ENCODE results near the gene PPP1CA. TPM values are rescaled to one million over a fixed set of nuclear protein-coding genes. Genes with fewer than 3 reads are reported as not detected.

Gene PPP1CA
- total RNA-seq, 5 donors from 2014 or later (not counting 1 experiment from before 2014, with no cell fraction given) = 118 to 198 (median 186) TPM

DNA sequence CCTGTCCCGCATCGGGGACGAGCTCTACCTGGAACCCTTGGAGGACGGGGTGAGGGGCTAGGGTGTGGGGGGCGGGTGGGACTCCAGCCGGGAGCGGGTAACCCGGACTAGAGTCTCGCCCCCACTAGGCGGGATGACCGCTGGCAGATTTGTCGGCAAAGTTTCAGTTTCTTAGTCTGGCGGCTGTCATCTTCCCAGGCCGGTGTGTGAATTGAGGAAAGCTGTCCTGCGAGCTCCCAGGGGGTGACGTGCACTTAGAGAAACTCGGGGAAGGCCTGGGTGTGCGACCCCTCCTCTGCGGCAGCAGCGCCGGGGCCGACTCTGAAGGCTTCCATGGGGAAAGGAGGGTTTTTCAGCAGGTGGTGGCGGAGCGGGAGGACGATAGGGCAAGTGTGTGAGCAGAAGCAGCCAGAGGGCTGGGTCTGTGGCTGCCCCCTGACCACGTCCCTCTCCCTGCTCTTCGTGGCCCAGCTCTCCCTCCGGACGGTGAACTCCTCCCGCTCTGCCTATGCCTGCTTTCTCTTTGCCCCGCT is 9.4 kb downstream of the PPP1CA start:
- POLR2A ChIA-PET = interaction anchor here in 1 of 2 donors (1.1 kb wide), 1 partner anchor 114 kb away, joined by 3 read pairs; no protein-coding TSS in a partner anchor
- no peaks in the 10 kb centered on the region for H3K27me3 ChIP-seq (replicated peaks in 1 of 2; ENCODE audit: control insufficient read depth in 2 of 2, extremely low read depth in 1 of 2, insufficient read depth in 2 of 2, low read length in 1 of 2)
- 14% methylated on average over 25 of the region's 31 CpGs for WGBS (ENCODE audit: insufficient coverage)
- no peaks in the 10 kb centered on the region for H3K9me3 Mint-ChIP-seq
- peaks cover 46 to 49% (median 49%) of the 10 kb centered on the region in 3 donors for H3K4me1 Mint-ChIP-seq
- peaks cover 11 to 56% of the 10 kb centered on the region in 2 experiments for H3K4me1 ChIP-seq (ENCODE audit: control insufficient read depth in 1 of 2, extremely low read depth in 1 of 2, insufficient read depth in 2 of 2, low read length in 2 of 2)
- peak overlapping the region; percentile 80 to 81 for H3K27ac Mint-ChIP-seq
- H3K27ac ChIP-seq (ENCODE audit: low read length) = no peak overlapping the region
- no peaks in the 10 kb centered on the region for H3K27me3 Mint-ChIP-seq
- DNase-seq (peak in 1 of 35 experiments; percentile 27), ATAC-seq (replicated peaks in 1 of 4) (no peak)
- H3K36me3 ChIP-seq (ENCODE audit: control insufficient read depth in 2 of 2, extremely low read depth in 1 of 2, insufficient read depth in 1 of 2, low read length in 1 of 2) = peaks cover 6 to 10% of the 10 kb centered on the region in 2 donors
- H3K36me3 Mint-ChIP-seq = peaks cover 8% of the 10 kb centered on the region
- CTCF ChIA-PET = interaction anchor here (0.9 to 1.6 kb wide), 2 partner anchors 10 to 41 kb away, joined by 5 to 9 read pairs; partner anchors contain the start of gene PPP1CA (in 1 of the 2)
- H3K9me3 ChIP-seq = no peaks in the 10 kb centered on the region
- H3K4me3 ChIP-seq (ENCODE audit: control insufficient read depth in 1 of 2, extremely low read depth in 1 of 2, low read length in 1 of 2) = peak overlapping the region; percentile 62 to 89
- peak overlapping the region; percentile 85 to 87 (median 85) for H3K4me3 Mint-ChIP-seq

DNA sequence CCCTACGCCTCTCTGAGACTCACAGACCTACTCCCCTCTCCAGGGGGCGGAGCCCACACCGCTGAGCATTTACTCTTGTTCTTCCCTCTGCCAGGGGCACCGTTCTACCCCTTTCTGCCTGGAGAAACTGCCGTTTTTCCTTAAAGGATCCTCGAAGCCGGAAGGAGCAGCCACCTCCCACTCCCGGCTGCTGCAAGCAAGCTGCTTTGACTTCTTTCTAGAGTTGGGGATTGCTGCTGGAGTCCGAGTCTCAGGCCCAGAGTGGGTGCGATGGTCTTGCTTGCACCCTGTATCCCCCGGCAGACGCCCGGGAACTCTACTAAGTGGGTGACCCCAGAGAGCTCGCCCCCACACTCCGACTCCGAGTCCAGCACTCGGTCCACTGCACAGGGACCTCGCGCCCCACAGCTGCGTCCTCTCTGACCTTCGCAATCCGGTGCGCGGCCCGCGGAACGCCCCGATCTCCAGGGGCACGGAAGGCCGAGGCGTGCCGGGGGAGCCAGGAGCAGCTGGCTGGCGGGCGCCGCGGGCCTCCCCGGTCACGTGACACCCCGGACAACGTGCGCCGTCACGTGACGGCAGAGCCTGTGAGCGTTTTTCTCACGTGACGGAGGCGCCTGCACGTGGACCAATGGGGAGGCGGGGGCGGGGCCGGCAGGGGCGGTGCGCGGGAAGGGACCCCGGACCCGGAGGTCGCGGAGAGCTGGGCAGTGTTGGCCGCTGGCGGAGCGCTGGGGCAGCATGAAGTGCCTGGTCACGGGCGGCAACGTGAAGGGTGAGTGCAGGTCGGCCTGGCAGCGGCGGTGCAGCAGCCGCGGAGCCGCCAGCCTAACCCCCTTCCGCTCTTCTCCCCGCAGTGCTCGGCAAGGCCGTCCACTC is 10.1 kb downstream of the PPP1CA start, which contains the start of gene RAD9A:
Gene RAD9A, plus strand, starts transcription at position 683 of the 879 bp plus-strand sequence. Its CDS starts 59 bp downstream, at position 742.
- peak; percentile 82 to 88 (median 83) for ATAC-seq (replicated peaks in 1 of 4)
- CTCF ChIA-PET = interaction anchor here (0.5 to 1.6 kb wide), 5 partner anchors 10 to 119 kb away, joined by 3 to 9 read pairs (median 5); partner anchors contain the start of genes POLD4 (in 1 of the 2) and PPP1CA (in 1 of the 2)
- peak within 1 kb of the TSS; percentile 67 for H3K27ac ChIP-seq (ENCODE audit: low read length)
- no peaks in the 10 kb centered on the region for H3K27me3 ChIP-seq (replicated peaks in 1 of 2; ENCODE audit: control insufficient read depth in 2 of 2, extremely low read depth in 1 of 2, insufficient read depth in 2 of 2, low read length in 1 of 2)
- peak; percentile 81 to 96 (median 89) for DNase-seq
- Mint-ChIP-seq H3K36me3 (peaks cover 3% of the 10 kb centered on the region), H3K9me3 (no peaks in the 10 kb centered on the region), H3K4me1 (peaks cover 40 to 44% (median 41%) of the 10 kb centered on the region in 3 donors), H3K4me3 (peak within 1 kb of the TSS; percentile 85 to 87 (median 85)), H3K27me3 (no peaks in the 10 kb centered on the region), H3K27ac (peak within 1 kb of the TSS; percentile 80 to 81)
- POLR2A ChIA-PET = interaction anchor here (0.6 to 1.1 kb wide), 2 partner anchors 11 to 114 kb away, joined by 3 to 10 read pairs; no protein-coding TSS in a partner anchor
- peaks cover 7 to 49% of the 10 kb centered on the region in 2 experiments for H3K4me1 ChIP-seq (ENCODE audit: control insufficient read depth in 1 of 2, extremely low read depth in 1 of 2, insufficient read depth in 2 of 2, low read length in 2 of 2)
- peak within 1 kb of the TSS; percentile 62 to 89 for H3K4me3 ChIP-seq (ENCODE audit: control insufficient read depth in 1 of 2, extremely low read depth in 1 of 2, low read length in 1 of 2)
- under 1% methylated on average over 66 of the region's 75 CpGs for WGBS (ENCODE audit: insufficient coverage)
- no peaks in the 10 kb centered on the region for H3K9me3 ChIP-seq
- H3K36me3 ChIP-seq (ENCODE audit: control insufficient read depth in 2 of 2, extremely low read depth in 1 of 2, insufficient read depth in 1 of 2, low read length in 1 of 2) = peaks cover 6 to 9% of the 10 kb centered on the region in 2 donors

DNA sequence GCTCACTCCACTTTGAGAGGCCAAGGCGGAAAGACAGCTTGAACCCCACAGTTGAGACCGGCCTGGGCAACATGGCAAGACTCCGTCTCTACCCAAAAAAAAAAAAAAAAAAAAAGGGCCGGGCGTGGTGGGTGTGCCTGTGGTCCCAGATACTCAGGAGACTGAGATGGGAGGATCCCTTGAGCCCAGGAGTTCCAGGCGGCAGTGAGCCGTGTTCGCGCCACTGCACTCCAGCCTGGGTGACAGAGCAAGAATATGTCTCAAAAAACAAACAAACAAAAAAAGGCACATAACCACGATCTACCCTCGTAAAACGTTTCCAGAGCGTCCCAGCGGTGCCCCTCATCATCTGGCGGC is 10.7 kb downstream of the PPP1CA start:
- Histone ChIP-seq H3K4me1 (ENCODE audit: control insufficient read depth in 1 of 2, extremely low read depth in 1 of 2, insufficient read depth in 2 of 2, low read length in 2 of 2) (peaks cover 7 to 43% of the 10 kb centered on the region in 2 experiments), H3K4me3 (ENCODE audit: control insufficient read depth in 1 of 2, extremely low read depth in 1 of 2, low read length in 1 of 2) (peak overlapping the region; percentile 62 to 89), H3K36me3 (ENCODE audit: control insufficient read depth in 2 of 2, extremely low read depth in 1 of 2, insufficient read depth in 1 of 2, low read length in 1 of 2) (peaks cover 4 to 6% of the 10 kb centered on the region in 2 donors), H3K27ac (ENCODE audit: low read length) (peak overlapping the region; percentile 67), H3K9me3 (no peaks in the 10 kb centered on the region), H3K27me3 (replicated peaks in 1 of 2; ENCODE audit: control insufficient read depth in 2 of 2, extremely low read depth in 1 of 2, insufficient read depth in 2 of 2, low read length in 1 of 2) (no peaks in the 10 kb centered on the region)
- H3K4me3 Mint-ChIP-seq = peak overlapping the region; percentile 85 to 87 (median 85)
- 9% methylated on average over 8 of the region's 15 CpGs for WGBS (ENCODE audit: insufficient coverage)
- H3K27me3 Mint-ChIP-seq = no peaks in the 10 kb centered on the region
- ATAC-seq (replicated peaks in 1 of 4) = no peak
- no peak for DNase-seq
- H3K4me1 Mint-ChIP-seq = peaks cover 36 to 39% (median 36%) of the 10 kb centered on the region in 3 donors
- POLR2A ChIA-PET = no interaction called here
- CTCF ChIA-PET = interaction anchor here (0.5 to 1.6 kb wide), 5 partner anchors 11 to 263 kb away, joined by 3 to 9 read pairs (median 6); partner anchors contain the start of genes POLD4 (in 1 of the 2) and PPP1CA (in 1 of the 2)
- peak overlapping the region; percentile 77 to 80 for H3K27ac Mint-ChIP-seq
- peaks cover 3% of the 10 kb centered on the region for H3K36me3 Mint-ChIP-seq
- H3K9me3 Mint-ChIP-seq = no peaks in the 10 kb centered on the region

DNA sequence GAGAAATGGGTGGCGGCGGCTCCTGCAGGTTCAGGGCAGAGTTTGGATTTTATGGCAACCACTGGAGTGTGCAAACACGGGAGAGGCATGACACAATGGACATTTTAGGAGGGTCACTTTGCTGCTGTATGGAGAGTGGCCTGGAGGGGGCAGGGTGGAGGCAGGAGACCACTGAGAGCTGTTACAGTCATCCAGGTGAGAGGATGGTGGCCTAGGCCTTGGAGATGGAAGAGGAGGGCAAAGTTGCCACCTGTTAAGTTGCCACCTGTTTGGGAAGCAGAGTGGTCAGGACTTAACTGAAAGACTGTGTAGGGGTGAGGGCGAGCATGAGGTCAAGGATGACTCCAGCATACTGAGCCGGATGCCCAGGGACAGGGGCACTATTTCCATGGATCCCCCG is 12.2 kb downstream of the PPP1CA start:
- Mint-ChIP-seq H3K9me3 (no peaks in the 10 kb centered on the region), H3K36me3 (peaks cover 3% of the 10 kb centered on the region), H3K27me3 (peaks cover 0 to 6% of the 10 kb centered on the region in 2 donors), H3K4me1 (peaks cover 36 to 39% (median 36%) of the 10 kb centered on the region in 3 donors), H3K27ac (peak overlapping the region; percentile 48 to 62), H3K4me3 (peak overlapping the region; percentile 66 to 85 (median 74))
- DNase-seq = peak in 14 of 35 experiments; percentile 33 to 67 (median 54)
- ChIA-PET CTCF (interaction anchor here in 1 of 2 donors (0.7 kb wide), 1 partner anchor 36 kb away, joined by 4 read pairs; the partner anchor contains the start of gene POLD4), POLR2A (no interaction called here)
- H3K36me3 ChIP-seq (ENCODE audit: control insufficient read depth in 2 of 2, extremely low read depth in 1 of 2, insufficient read depth in 1 of 2, low read length in 1 of 2) = peaks cover 0 to 6% of the 10 kb centered on the region in 2 donors
- no peak overlapping the region for H3K4me3 ChIP-seq (ENCODE audit: control insufficient read depth in 1 of 2, extremely low read depth in 1 of 2, low read length in 1 of 2)
- no peaks in the 10 kb centered on the region for H3K9me3 ChIP-seq
- peaks cover 7 to 38% of the 10 kb centered on the region in 2 experiments for H3K4me1 ChIP-seq (ENCODE audit: control insufficient read depth in 1 of 2, extremely low read depth in 1 of 2, insufficient read depth in 2 of 2, low read length in 2 of 2)
- 74% methylated on average over 3 of the region's 6 CpGs for WGBS (ENCODE audit: insufficient coverage)
- H3K27ac ChIP-seq (ENCODE audit: low read length) = no peak overlapping the region
- ATAC-seq (replicated peaks in 1 of 4) = peak in 3 of 4 experiments; percentile 27 to 39 (median 36)
- H3K27me3 ChIP-seq (replicated peaks in 1 of 2; ENCODE audit: control insufficient read depth in 2 of 2, extremely low read depth in 1 of 2, insufficient read depth in 2 of 2, low read length in 1 of 2) = no peaks in the 10 kb centered on the region

DNA sequence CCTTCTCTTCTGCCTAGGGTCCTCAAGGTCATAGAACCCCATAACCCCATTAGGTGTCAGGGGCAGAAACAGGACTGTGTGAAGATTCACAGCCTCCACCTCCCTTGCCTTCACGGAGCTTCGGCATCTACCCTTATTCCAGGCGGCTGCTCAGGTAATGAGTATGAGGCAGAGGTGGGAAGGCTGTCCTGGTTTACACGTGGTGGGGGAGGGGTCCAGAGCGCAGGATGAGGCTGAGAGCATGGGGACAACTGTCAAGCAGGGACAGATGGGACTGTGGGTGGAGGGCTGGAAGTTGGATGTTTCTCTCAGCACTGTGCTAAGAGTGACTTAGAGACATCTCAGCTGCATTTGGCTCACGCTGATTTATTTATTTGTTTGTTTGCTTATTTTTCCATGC is 14.1 kb downstream of the PPP1CA start:
- H3K27ac Mint-ChIP-seq = peak overlapping the region in 1 of 2 donors; percentile 22
- H3K36me3 Mint-ChIP-seq = no peaks in the 10 kb centered on the region
- no peaks in the 10 kb centered on the region for H3K36me3 ChIP-seq (ENCODE audit: control insufficient read depth in 2 of 2, extremely low read depth in 1 of 2, insufficient read depth in 1 of 2, low read length in 1 of 2)
- ATAC-seq (replicated peaks in 1 of 4) (no peak), DNase-seq (no peak)
- H3K27ac ChIP-seq (ENCODE audit: low read length) = no peak overlapping the region
- H3K4me1 Mint-ChIP-seq = peaks cover 24 to 26% (median 26%) of the 10 kb centered on the region in 3 donors
- 50% methylated on average over 2 of the region's 6 CpGs for WGBS (ENCODE audit: insufficient coverage)
- no peak overlapping the region for H3K4me3 ChIP-seq (ENCODE audit: control insufficient read depth in 1 of 2, extremely low read depth in 1 of 2, low read length in 1 of 2)
- no peaks in the 10 kb centered on the region for H3K9me3 ChIP-seq
- POLR2A ChIA-PET = no interaction called here
- H3K27me3 Mint-ChIP-seq = peaks cover 0 to 8% of the 10 kb centered on the region in 2 donors
- H3K4me3 Mint-ChIP-seq = no peak overlapping the region
- H3K9me3 Mint-ChIP-seq = no peaks in the 10 kb centered on the region
- H3K4me1 ChIP-seq (ENCODE audit: control insufficient read depth in 1 of 2, extremely low read depth in 1 of 2, insufficient read depth in 2 of 2, low read length in 2 of 2) = peaks cover 1 to 31% of the 10 kb centered on the region in 2 experiments
- H3K27me3 ChIP-seq (replicated peaks in 1 of 2; ENCODE audit: control insufficient read depth in 2 of 2, extremely low read depth in 1 of 2, insufficient read depth in 2 of 2, low read length in 1 of 2) = peaks cover 0 to 3% of the 10 kb centered on the region in 2 experiments
- CTCF ChIA-PET = interaction anchor here in 1 of 2 donors (1.9 kb wide), 1 partner anchor 36 kb away, joined by 8 read pairs; no protein-coding TSS in a partner anchor
